ENCODE measurements around the gene ADGRE3. TPM values are rescaled to one million over a fixed set of nuclear protein-coding genes. Genes with fewer than 3 reads are reported as not detected.

Gene ADGRE3
- total RNA-seq, 2 experiments from 2014 or later: not detected

DNA sequence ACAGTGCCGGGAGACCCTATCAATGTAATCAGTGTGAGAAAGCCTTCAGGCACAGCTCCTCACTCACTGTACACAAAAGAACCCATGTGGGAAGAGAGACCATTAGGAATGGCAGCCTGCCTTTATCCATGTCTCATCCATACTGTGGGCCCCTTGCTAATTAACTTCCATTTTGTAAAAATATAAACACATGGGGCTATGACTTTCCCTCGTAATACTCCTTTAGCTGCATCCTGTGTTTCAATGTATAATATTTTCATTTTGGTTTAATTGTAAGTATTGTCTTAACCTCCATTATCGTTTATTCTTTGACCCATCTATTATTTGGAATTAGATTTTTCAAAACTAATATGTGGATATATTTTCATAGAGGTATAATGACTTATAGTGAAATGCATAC is 44.5 kb upstream of the ADGRE3 start:
- no peak for DNase-seq (ENCODE audit: low spot score)
- no peak overlapping the region for H3K4me3 ChIP-seq (ENCODE audit: low read depth, low read length, poor library complexity, severe bottlenecking)
- H3K9me2 ChIP-seq (ENCODE audit: insufficient read depth, low read length): no peaks in the 10 kb centered on the region
- H3K27ac ChIP-seq (ENCODE audit: low read depth, low read length, poor library complexity, severe bottlenecking): no peak overlapping the region
- no peaks in the 10 kb centered on the region for H3K4me1 ChIP-seq (ENCODE audit: insufficient read depth, low read length, poor library complexity, severe bottlenecking)
- no peaks in the 10 kb centered on the region for H4K20me1 ChIP-seq (ENCODE audit: insufficient read depth, low read length)
- TF ChIP-seq EZH2phosphoT487 (IDR thresholded peaks at IDR 0.05; ENCODE audit: borderline replicate concordance, low read depth, low read length): no peak
- TF ChIP-seq, protein P1, sequence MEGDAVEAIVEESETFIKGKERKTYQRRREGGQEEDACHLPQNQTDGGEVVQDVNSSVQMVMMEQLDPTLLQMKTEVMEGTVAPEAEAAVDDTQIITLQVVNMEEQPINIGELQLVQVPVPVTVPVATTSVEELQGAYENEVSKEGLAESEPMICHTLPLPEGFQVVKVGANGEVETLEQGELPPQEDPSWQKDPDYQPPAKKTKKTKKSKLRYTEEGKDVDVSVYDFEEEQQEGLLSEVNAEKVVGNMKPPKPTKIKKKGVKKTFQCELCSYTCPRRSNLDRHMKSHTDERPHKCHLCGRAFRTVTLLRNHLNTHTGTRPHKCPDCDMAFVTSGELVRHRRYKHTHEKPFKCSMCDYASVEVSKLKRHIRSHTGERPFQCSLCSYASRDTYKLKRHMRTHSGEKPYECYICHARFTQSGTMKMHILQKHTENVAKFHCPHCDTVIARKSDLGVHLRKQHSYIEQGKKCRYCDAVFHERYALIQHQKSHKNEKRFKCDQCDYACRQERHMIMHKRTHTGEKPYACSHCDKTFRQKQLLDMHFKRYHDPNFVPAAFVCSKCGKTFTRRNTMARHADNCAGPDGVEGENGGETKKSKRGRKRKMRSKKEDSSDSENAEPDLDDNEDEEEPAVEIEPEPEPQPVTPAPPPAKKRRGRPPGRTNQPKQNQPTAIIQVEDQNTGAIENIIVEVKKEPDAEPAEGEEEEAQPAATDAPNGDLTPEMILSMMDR (conservative IDR thresholded peaks at IDR 0.05; ENCODE audit: low read length): no peak
- H3K36me3 ChIP-seq (ENCODE audit: insufficient read depth, low read length): peaks cover 46% of the 10 kb centered on the region
- no peak overlapping the region for H3K4me2 ChIP-seq (ENCODE audit: low read length)
- intact Hi-C loops (cut with micrococcal nuclease; ENCODE audit: unreplicated experiment): no loop called here
- H3K79me2 ChIP-seq (ENCODE audit: insufficient read depth, low read depth, low read length): no peaks in the 10 kb centered on the region
- ChIA-PET POLR2A (no interaction called here), CTCF (ENCODE audit: unreplicated experiment) (no interaction called here)
- peaks cover 39% of the 10 kb centered on the region; the same call in 1 of the 2 replicates for H3K9me3 ChIP-seq (ENCODE audit: low read length)
- no TSS peak for BruUV-seq (replicated peaks)
- H2AFZ ChIP-seq (ENCODE audit: low read length): no peak overlapping the region

DNA sequence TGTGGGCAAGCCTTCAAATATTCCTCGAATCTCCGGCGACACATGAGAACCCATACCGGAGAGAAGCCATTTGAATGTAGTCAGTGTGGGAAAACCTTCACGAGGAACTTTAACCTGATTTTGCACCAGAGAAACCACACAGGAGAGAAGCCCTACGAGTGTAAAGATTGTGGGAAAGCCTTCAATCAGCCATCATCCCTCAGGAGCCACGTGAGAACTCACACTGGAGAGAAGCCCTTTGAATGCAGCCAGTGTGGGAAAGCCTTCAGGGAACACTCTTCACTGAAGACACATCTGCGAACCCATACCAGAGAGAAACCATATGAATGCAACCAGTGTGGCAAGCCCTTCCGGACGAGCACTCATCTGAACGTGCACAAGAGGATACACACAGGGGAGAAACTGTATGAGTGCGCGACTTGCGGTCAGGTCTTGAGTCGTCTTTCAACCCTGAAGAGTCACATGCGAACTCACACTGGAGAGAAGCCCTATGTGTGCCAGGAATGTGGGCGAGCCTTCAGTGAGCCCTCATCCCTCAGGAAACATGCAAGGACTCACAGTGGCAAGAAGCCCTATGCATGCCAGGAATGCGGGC is 44.0 kb upstream of the ADGRE3 start:
- no peak for DNase-seq (ENCODE audit: low spot score)
- peaks cover 39% of the 10 kb centered on the region; the same call in 1 of the 2 replicates for H3K9me3 ChIP-seq (ENCODE audit: low read length)
- no peaks in the 10 kb centered on the region for H3K9me2 ChIP-seq (ENCODE audit: insufficient read depth, low read length)
- no peaks in the 10 kb centered on the region for H4K20me1 ChIP-seq (ENCODE audit: insufficient read depth, low read length)
- H3K79me2 ChIP-seq (ENCODE audit: insufficient read depth, low read depth, low read length): no peaks in the 10 kb centered on the region
- intact Hi-C loops (cut with micrococcal nuclease; ENCODE audit: unreplicated experiment): no loop called here
- no peak overlapping the region for H3K27ac ChIP-seq (ENCODE audit: low read depth, low read length, poor library complexity, severe bottlenecking)
- H3K4me3 ChIP-seq (ENCODE audit: low read depth, low read length, poor library complexity, severe bottlenecking): no peak overlapping the region
- peaks cover 46% of the 10 kb centered on the region for H3K36me3 ChIP-seq (ENCODE audit: insufficient read depth, low read length)
- ChIA-PET POLR2A (no interaction called here), CTCF (ENCODE audit: unreplicated experiment) (no interaction called here)
- no peaks in the 10 kb centered on the region for H3K4me1 ChIP-seq (ENCODE audit: insufficient read depth, low read length, poor library complexity, severe bottlenecking)
- BruUV-seq (replicated peaks): no TSS peak
- no peak for TF ChIP-seq EZH2phosphoT487 (IDR thresholded peaks at IDR 0.05; ENCODE audit: borderline replicate concordance, low read depth, low read length)
- TF ChIP-seq, protein P1 (conservative IDR thresholded peaks at IDR 0.05; ENCODE audit: low read length): no peak
- H2AFZ ChIP-seq (ENCODE audit: low read length): no peak overlapping the region
- no peak overlapping the region for H3K4me2 ChIP-seq (ENCODE audit: low read length)

DNA sequence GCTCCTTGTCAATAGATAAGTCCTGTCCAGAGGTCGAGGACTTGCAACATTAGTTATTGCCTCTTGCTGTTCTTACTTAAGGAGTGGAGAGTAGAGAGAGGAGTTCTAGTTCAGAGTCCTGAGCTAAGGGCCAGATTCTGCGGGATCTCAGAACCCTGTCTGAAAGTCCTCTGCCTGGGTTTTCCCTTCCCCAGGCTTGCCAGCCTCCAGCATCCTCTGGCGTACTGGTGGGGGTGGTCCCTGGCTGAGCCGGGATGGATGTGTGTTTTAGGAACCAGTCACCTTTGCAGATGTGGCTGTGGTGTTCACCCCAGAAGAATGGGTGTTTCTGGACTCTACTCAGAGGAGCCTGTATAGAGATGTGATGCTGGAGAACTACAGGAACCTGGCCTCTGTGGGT is 41.2 kb upstream of the ADGRE3 start:
- peaks cover 34% of the 10 kb centered on the region; the same call in 1 of the 2 replicates for H3K9me3 ChIP-seq (ENCODE audit: low read length)
- intact Hi-C loops (cut with micrococcal nuclease; ENCODE audit: unreplicated experiment): no loop called here

More for the DNA sequence above, 41.2 kb upstream of the ADGRE3 start:
- Histone ChIP-seq H4K20me1 (ENCODE audit: insufficient read depth, low read length) (no peaks in the 10 kb centered on the region), H2AFZ (ENCODE audit: low read length) (no peak overlapping the region), H3K4me2 (ENCODE audit: low read length) (no peak overlapping the region), H3K36me3 (ENCODE audit: insufficient read depth, low read length) (peaks cover 46% of the 10 kb centered on the region), H3K9me2 (ENCODE audit: insufficient read depth, low read length) (no peaks in the 10 kb centered on the region), H3K4me3 (ENCODE audit: low read depth, low read length, poor library complexity, severe bottlenecking) (no peak overlapping the region), H3K27ac (ENCODE audit: low read depth, low read length, poor library complexity, severe bottlenecking) (no peak overlapping the region), H3K79me2 (ENCODE audit: insufficient read depth, low read depth, low read length) (no peaks in the 10 kb centered on the region), H3K4me1 (ENCODE audit: insufficient read depth, low read length, poor library complexity, severe bottlenecking) (no peaks in the 10 kb centered on the region)
- DNase-seq (ENCODE audit: low spot score): no peak
- no TSS peak for BruUV-seq (replicated peaks)
- ChIA-PET CTCF (ENCODE audit: unreplicated experiment) (no interaction called here), POLR2A (interaction anchor here (0.7 kb wide), 1 partner anchor 9 kb away, joined by 3 read pairs; no protein-coding TSS in a partner anchor)
- TF ChIP-seq, protein P1 (conservative IDR thresholded peaks at IDR 0.05; ENCODE audit: low read length): no peak
- no peak for TF ChIP-seq EZH2phosphoT487 (IDR thresholded peaks at IDR 0.05; ENCODE audit: borderline replicate concordance, low read depth, low read length)

All from OCI-LY7 (cell line).